DMS153 (cell line): ENCODE data around the gene GSE1.

Experiments
- DNase-seq: peaks from one replicate; lab custom pipeline; 2025; lab: John Stamatoyannopoulos, UW

Gene GSE1

GRCh38 chr16:85646358-85646907 lies 33.3 kb downstream of the GSE1 start:
- no peak for DNase-seq

- no peak for DNase-seq
These were observed 33.9 kb downstream of the GSE1 start for GRCh38 chr16:85646976-85647375.

- no peak for DNase-seq
These were observed 35.1 kb downstream of the GSE1 start for GRCh38 chr16:85648070-85648714.

GRCh38 chr16:85648805-85649204 lies 35.7 kb downstream of the GSE1 start:
- no peak for DNase-seq

- DNase-seq: peak; percentile 19
These were observed 36.5 kb downstream of the GSE1 start for GRCh38 chr16:85649411-85650134.

- peak; percentile 38 for DNase-seq
These were observed 37.2 kb downstream of the GSE1 start for GRCh38 chr16:85650135-85650843.

GRCh38 chr16:85650844-85651628 lies 37.9 kb downstream of the GSE1 start:
- DNase-seq: peak; percentile 54

- DNase-seq: no peak
These were observed 38.7 kb downstream of the GSE1 start for GRCh38 chr16:85651629-85652430.

- DNase-seq: peak; percentile 46
These were observed 39.5 kb downstream of the GSE1 start for GRCh38 chr16:85652431-85653221.

- no peak for DNase-seq
These were observed 40.3 kb downstream of the GSE1 start for GRCh38 chr16:85653290-85653891.

GRCh38 chr16:85654251-85655095 lies 41.4 kb downstream of the GSE1 start:
- no peak for DNase-seq

GRCh38 chr16:85655216-85656129 lies 42.4 kb downstream of the GSE1 start:
- DNase-seq: no peak

GRCh38 chr16:85656351-85657266 lies 43.5 kb downstream of the GSE1 start:
- no peak for DNase-seq

GRCh38 chr16:85657267-85657650 lies 44.1 kb downstream of the GSE1 start:
- no peak for DNase-seq

GRCh38 chr16:85657996-85658395 lies 44.9 kb downstream of the GSE1 start:
- no peak for DNase-seq

GRCh38 chr16:85658504-85659326 lies 45.6 kb downstream of the GSE1 start:
- no peak for DNase-seq
